ENCODE measurements around the gene SSBP3. TPM values are rescaled to one million over a fixed set of nuclear protein-coding genes. Genes with fewer than 3 reads are reported as not detected.

The SSBP3 gene
- total RNA-seq, 1 donor from 2014 or later: 34.7 TPM

DNA sequence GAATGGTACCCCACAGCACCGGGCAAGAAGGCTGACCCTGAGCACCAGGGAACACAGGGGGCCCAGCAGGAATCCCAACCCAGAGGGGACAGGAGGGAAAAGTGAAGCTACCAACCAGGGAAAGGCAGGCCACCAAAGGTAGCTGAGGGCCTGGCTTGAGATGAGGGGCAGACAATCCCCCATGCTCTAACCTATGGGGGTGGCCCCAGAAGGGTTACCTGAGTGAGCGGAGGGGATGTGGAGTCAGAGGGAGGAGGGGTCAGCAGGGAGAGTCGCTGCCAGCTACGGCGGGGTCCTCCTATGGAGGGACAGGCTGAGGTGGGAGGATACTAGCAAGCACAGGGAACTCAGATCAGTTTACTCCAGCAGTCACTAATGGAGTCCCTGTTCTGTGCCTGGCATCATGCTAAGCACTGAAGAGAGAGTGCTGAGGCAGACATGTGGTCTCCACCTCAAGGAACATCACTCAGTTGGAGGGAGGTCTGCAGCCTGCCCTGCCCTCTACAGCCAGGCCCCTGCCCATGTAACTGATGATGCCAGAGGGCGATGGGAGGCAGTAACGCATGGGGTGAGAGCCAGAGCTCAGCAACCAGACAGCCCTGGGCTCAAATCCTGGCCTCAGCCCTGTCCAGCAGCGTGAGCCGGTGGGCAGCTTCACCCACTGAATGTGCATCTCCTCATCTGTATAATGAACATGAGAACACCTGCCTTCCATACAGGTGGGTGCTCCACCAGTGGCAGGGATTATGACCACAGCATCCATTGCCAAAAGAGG is 227.7 kb downstream of the SSBP3 start:
- DNase-seq (ENCODE audit: low spot score): no peak

- DNase-seq (ENCODE audit: low spot score): no peak
Observed at GRCh38 chr1:54177726-54178125, 228.5 kb downstream of the SSBP3 start.

GRCh38 chr1:54176621-54177327 is 229.4 kb downstream of the SSBP3 start:
- no peak for DNase-seq (ENCODE audit: low spot score)

Other genes starting within 250 kb of the SSBP3 start
- 1.9 TPM for gene CYB5RL, start 206.4 kb downstream of the SSBP3 start, total RNA-seq (ENCODE audit: insufficient read depth, low replicate concordance)
- gene MRPL37, start 206.2 kb downstream of the SSBP3 start, total RNA-seq (ENCODE audit: insufficient read depth, low replicate concordance): 16.9 TPM
- 12.5 TPM for gene ACOT11, start 141.8 kb upstream of the SSBP3 start, total RNA-seq (ENCODE audit: insufficient read depth, low replicate concordance)
- gene FAM151A, start 217.1 kb upstream of the SSBP3 start, total RNA-seq (ENCODE audit: insufficient read depth, low replicate concordance): not detected
- 4.1 TPM for gene MROH7, start 235.4 kb upstream of the SSBP3 start, total RNA-seq (ENCODE audit: insufficient read depth, low replicate concordance)